Parathyroid adenoma (tissue), 2 donors: ENCODE measurements around the gene DUSP1.

Experiments used
- H2AFZ ChIP-seq: fragments of 300-600 bp; sonication (generic); one replicate; pipeline ENCODE4 v1.7.0; 2017; ENCODE audit warnings: antibody characterized with exemption, mild to moderate bottlenecking
- H3K27ac ChIP-seq: fragments of 300-600 bp; sonication (generic); one replicate; pipeline ENCODE4 v1.7.0; 2017
- H3K27me3 ChIP-seq: fragments of 300-600 bp; sonication (generic); one replicate; pipeline ENCODE4 v1.7.0; 2017; ENCODE audit warnings: low read length; ENCODE audit not compliant: control insufficient read depth, insufficient read depth
- H3K36me3 ChIP-seq: fragments of 300-600 bp; sonication (generic); one replicate; pipeline ENCODE4 v1.7.0; 2017; ENCODE audit warnings: low read length; ENCODE audit not compliant: control insufficient read depth, insufficient read depth
- H3K4me1 ChIP-seq: fragments of 300-600 bp; sonication (generic); one replicate; pipeline ENCODE4 v1.7.0; 2017; ENCODE audit warnings: control low read depth
- H3K4me2 ChIP-seq: fragments of 300-600 bp; sonication (generic); one replicate; pipeline ENCODE4 v1.7.0; 2017; ENCODE audit warnings: low read length
- H3K4me3 ChIP-seq: fragments of 300-600 bp; sonication (generic); one replicate; pipeline ENCODE4 v1.7.0; 2017; ENCODE audit warnings: low read depth, low read length
- H3K79me2 ChIP-seq: fragments of 300-600 bp; sonication (generic); one replicate; pipeline ENCODE4 v1.7.0; 2017; ENCODE audit warnings: control low read depth
- H3K9ac ChIP-seq: fragments of 300-600 bp; sonication (generic); one replicate; pipeline ENCODE4 v1.7.0; 2017; ENCODE audit warnings: mild to moderate bottlenecking
- H3K9me3 ChIP-seq: fragments of 300-600 bp; sonication (generic); one replicate; pipeline ENCODE4 v1.7.0; 2017; ENCODE audit warnings: low read length; ENCODE audit not compliant: control insufficient read depth
- TF ChIP-seq, protein P1 (sequence below): fragments of 300-600 bp; sonication (generic); IDR thresholded peaks from one replicate; pipeline ENCODE4 v1.7.0; 2017; ENCODE audit warnings: antibody characterized with exemption, mild to moderate bottlenecking
- donor health status: primary hyperparathyroidism.

DUSP1 gene

GRCh38 chr5:172733131-172733973, 37.6 kb downstream of the DUSP1 start:
- peaks cover 9% of the 10 kb centered on the region for H3K4me1 ChIP-seq
- H3K79me2 ChIP-seq: no peaks in the 10 kb centered on the region
- H3K9me3 ChIP-seq: no peaks in the 10 kb centered on the region
- H3K4me3 ChIP-seq: no peak overlapping the region
- H2AFZ ChIP-seq: peak overlapping the region; percentile 86
- TF ChIP-seq, protein P1, sequence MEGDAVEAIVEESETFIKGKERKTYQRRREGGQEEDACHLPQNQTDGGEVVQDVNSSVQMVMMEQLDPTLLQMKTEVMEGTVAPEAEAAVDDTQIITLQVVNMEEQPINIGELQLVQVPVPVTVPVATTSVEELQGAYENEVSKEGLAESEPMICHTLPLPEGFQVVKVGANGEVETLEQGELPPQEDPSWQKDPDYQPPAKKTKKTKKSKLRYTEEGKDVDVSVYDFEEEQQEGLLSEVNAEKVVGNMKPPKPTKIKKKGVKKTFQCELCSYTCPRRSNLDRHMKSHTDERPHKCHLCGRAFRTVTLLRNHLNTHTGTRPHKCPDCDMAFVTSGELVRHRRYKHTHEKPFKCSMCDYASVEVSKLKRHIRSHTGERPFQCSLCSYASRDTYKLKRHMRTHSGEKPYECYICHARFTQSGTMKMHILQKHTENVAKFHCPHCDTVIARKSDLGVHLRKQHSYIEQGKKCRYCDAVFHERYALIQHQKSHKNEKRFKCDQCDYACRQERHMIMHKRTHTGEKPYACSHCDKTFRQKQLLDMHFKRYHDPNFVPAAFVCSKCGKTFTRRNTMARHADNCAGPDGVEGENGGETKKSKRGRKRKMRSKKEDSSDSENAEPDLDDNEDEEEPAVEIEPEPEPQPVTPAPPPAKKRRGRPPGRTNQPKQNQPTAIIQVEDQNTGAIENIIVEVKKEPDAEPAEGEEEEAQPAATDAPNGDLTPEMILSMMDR: no peak
- no peak overlapping the region for H3K9ac ChIP-seq
- no peaks in the 10 kb centered on the region for H3K36me3 ChIP-seq
- H3K27ac ChIP-seq: peak overlapping the region; percentile 72
- H3K27me3 ChIP-seq: no peaks in the 10 kb centered on the region
- no peak overlapping the region for H3K4me2 ChIP-seq

DNA sequence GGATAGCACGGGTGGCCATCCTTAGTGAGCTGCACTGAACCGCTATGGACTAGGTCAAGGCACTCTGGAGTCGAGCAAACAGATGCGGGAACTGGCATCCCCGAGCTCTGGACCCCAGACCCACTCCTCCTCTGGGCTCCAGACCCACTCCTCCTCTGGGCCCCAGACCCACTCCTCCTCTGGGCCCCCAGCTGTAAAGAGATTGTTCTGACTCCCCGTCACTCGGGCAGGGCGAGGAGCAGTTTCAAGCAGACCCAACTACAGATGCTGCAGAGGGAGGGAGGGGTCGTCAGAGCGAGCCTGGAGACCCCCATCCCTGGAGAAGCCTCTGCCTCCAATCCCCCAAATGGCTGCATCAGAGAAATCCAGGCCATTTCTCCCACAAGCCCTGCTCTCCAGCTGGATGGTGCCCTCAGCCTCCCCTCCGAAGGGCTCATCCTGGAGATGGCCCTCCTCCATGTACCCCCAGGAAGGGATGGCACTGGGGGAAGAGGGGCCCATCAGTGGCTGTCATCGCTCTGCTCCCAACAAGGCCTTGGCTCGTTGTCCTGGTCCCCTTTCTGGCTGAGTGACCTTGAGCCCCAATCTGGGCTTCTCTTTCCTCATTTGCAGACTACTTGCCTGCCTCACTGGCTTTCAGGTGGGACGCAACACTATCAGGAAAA, 38.7 kb downstream of the DUSP1 start:
- Histone ChIP-seq H3K4me3 (no peak overlapping the region), H2AFZ (no peak overlapping the region), H3K36me3 (no peaks in the 10 kb centered on the region), H3K27ac (peak overlapping the region; percentile 72), H3K79me2 (no peaks in the 10 kb centered on the region), H3K27me3 (no peaks in the 10 kb centered on the region), H3K9ac (no peak overlapping the region), H3K4me2 (no peak overlapping the region), H3K9me3 (no peaks in the 10 kb centered on the region), H3K4me1 (peaks cover 9% of the 10 kb centered on the region)
- TF ChIP-seq, protein P1: no peak

GRCh38 chr5:172731680-172732074, 39.3 kb downstream of the DUSP1 start:
- TF ChIP-seq, protein P1: no peak
- H3K79me2 ChIP-seq: no peaks in the 10 kb centered on the region
- no peaks in the 10 kb centered on the region for H3K36me3 ChIP-seq
- no peaks in the 10 kb centered on the region for H3K9me3 ChIP-seq
- H3K4me1 ChIP-seq: peaks cover 9% of the 10 kb centered on the region
- H3K4me2 ChIP-seq: no peak overlapping the region
- H3K27me3 ChIP-seq: no peaks in the 10 kb centered on the region
- no peak overlapping the region for H2AFZ ChIP-seq
- H3K9ac ChIP-seq: no peak overlapping the region
- no peak overlapping the region for H3K4me3 ChIP-seq
- H3K27ac ChIP-seq: no peak overlapping the region

DNA sequence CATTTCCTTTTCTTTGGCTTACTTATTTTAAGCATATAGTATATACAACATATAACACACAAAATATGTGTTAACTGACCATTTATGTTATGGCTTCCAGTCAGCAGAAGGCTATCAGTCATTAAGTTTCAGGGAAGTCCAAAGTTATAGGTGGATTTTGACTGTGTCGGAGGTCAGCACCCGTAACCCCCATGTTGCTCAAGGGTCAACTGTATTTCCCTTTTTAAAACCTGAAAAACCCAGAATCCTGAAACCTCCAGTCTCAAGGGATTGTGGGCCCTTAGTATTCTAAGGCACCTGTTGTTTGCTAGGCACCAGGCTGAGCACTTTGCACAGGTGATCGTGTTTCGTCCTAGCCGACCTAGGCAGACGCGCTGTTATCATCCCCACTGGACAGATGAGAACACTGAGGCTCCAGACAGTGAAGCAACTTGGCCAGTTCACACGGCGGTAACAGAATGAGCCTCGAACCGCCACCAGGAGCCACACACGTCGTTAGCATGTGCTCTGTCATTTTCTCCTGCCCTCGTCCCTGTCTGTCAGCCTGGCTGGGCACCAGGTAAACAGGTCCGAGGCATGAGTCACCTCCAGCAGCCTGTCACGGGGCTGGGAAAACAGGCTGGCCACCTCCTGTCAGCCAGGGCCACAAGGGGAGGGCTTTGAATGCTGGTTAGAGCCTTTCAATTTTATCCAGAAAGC, 39.9 kb downstream of the DUSP1 start:
- H3K4me3 ChIP-seq: no peak overlapping the region
- H3K9ac ChIP-seq: no peak overlapping the region
- no peak overlapping the region for H2AFZ ChIP-seq
- H3K9me3 ChIP-seq: no peaks in the 10 kb centered on the region
- peaks cover 9% of the 10 kb centered on the region for H3K4me1 ChIP-seq
- H3K4me2 ChIP-seq: no peak overlapping the region
- no peaks in the 10 kb centered on the region for H3K27me3 ChIP-seq
- H3K36me3 ChIP-seq: no peaks in the 10 kb centered on the region
- TF ChIP-seq, protein P1: no peak
- no peaks in the 10 kb centered on the region for H3K79me2 ChIP-seq
- H3K27ac ChIP-seq: no peak overlapping the region
